Dermis blood vessel endothelial cell (primary cell): ENCODE data around the gene SPAG7. TPM values are rescaled to one million over a fixed set of nuclear protein-coding genes. Genes with fewer than 3 reads are reported as not detected.

Source experiments
- DNase-seq: peaks from one replicate; pipeline ENCODE4 v3.0.0; 2010
- total RNA-seq: library from RNA; depleted of rRNA; stranded (reverse); fragments of >200 nt; gene quantifications from 2 replicates; pipeline ENCODE4 v1.2.3, GENCODE V29; 2014

The SPAG7 gene
- total RNA-seq, 1 donor from 2014 or later: 57.5 TPM

- no peak for DNase-seq
Measured at GRCh38 chr17:4974115-4974670, 6.6 kb upstream of the SPAG7 start.

GRCh38 chr17:4973256-4974114 is 5.9 kb upstream of the SPAG7 start:
- DNase-seq: no peak

GRCh38 chr17:4972752-4973151 is 5.1 kb upstream of the SPAG7 start:
- no peak for DNase-seq

DNA sequence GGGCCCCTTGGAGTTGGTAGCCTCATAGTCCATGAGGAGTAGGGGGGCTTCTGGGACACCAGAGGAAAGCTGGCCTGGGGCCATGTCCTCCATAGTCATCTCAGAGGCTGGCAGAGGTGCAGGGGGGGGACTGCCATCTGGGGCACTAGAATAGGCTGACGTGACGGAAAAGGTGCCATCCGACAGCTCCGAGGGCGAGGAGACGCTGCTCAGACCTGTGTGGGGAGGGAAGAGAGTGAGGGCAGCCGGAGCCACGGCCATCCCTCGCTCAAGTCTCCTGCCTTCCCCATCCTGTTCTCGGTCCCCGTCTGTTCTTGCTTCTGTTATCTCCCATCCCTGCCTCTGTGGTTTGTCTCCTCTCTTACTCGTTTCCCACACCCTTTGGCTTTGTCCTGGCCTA is 4.7 kb upstream of the SPAG7 start:
- DNase-seq: no peak

- no peak for DNase-seq
Measured at GRCh38 chr17:4971826-4972225, 4.2 kb upstream of the SPAG7 start.

GRCh38 chr17:4970273-4970672 is 2.7 kb upstream of the SPAG7 start:
- DNase-seq: no peak

- DNase-seq: no peak
Measured at GRCh38 chr17:4969551-4970173, 2.0 kb upstream of the SPAG7 start.

- DNase-seq: peak; percentile 40
Measured at GRCh38 chr17:4969047-4969550, 1.5 kb upstream of the SPAG7 start.

DNA sequence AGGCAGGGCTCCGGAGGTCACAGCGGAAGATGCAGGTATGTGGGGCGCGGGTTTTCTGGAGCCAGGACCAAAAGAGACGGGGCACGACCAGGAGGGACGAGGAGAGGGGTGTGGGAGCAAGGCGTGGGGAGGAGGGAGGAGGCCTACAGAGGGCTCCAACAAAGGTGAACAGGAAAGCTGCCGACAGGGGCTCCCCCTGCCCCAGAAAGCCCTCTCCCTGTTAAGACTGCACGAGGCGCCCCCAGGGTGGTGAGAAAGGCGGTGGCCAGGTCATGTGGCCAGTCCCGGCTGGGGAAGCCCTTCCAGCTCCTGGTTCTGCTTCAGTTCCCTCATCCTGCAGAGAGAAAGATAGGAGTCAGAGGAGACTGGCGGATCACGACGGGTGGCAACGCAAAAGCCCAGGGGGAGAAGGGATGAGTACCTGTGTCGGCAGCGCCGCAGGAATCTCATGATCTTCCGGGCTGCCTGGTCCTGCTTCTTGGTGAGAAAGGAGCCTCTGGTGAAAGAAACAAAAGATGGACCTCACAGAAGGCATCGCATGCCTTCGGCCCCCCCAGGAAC is 949 bp upstream of the SPAG7 start:
- no peak for DNase-seq

DNA sequence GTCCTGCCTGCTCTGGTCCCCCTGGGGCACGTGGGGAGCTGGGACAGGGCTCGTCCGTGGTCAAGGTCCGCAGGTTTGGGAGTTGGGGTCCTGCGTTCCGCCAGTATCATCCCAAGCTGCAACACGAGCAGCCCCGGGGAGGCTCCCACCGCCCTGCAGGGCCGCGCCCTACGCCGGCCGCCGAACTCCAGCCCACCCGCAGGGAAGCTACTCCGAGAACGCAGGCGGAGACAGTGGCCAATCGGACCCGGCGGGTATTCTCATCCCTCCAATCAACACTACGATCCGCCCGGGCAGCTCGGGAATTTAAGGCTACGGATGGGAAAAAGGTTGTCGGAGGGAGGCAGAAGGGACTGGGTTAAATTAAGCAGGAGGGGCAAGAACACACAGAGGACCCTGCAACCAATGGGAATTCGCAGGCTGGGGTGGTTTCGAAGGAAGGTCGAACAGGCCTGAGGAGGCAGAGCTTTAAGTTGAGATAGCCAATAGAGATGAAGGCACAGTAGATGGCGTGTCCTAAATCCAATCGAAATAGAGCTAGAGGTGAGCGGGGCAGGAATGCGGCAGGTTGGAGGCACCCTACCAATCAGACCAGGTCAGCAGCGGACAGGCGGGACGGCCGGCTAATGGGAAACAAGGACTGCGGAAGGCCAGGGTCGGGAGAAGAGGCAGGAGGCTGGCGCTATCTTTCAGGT is 626 bp downstream of the SPAG7 start:
- peak; percentile 100 for DNase-seq

- no peak for DNase-seq
Measured at GRCh38 chr17:4965311-4965986, 2.2 kb downstream of the SPAG7 start.

DNA sequence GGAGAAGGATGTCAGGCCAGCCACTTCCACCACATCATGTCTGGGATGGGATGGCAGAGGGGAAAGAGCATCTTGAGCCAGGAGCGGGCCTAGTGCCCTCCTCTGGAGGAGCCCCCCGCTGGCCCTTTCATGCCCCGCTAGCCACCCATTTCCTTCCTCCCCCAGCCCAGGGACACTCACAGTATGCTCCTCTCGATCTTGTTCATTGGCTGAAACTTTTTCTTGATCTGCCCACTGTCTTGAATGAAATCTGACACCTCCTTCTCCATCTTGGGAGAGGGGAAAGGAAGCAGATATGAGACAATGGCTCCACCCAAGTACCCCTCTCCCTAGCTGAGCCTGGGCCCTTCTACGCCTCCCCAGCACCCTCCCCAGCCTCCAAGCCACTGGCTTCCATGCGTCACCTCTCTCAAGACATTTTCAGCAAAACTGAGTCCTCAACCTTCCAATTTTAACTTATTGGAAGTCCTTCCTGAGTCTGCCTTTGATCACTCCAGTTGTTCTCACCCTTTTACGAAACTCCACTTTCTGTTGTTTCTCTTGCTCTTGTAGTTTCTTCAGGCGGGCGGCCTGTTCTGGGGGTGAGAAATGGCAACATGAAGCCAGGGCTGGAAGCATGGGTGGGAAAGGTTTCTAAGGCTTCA is 7.2 kb downstream of the SPAG7 start:
- DNase-seq: no peak

- no peak for DNase-seq
Measured at GRCh38 chr17:4959261-4959965, 8.2 kb downstream of the SPAG7 start.

DNA sequence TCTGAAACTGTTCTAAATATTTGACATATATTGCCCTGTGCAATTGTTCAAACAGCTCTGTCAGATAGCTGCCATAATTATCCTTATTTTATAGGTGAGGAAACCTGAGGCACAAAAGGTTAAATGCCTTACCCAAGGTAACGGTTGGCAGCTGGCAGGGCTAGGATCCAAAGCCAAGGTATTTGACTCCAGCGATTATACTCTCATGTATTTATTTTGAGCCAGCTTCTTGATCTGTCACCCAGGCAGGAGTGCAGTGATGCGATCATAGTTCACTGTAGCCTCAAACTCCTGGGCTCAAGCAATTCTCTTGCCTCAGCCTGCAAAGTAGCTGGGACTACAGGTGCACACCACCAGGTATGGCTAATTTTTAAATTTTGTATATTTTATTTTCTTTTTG is 9.5 kb downstream of the SPAG7 start:
- no peak for DNase-seq

DNA sequence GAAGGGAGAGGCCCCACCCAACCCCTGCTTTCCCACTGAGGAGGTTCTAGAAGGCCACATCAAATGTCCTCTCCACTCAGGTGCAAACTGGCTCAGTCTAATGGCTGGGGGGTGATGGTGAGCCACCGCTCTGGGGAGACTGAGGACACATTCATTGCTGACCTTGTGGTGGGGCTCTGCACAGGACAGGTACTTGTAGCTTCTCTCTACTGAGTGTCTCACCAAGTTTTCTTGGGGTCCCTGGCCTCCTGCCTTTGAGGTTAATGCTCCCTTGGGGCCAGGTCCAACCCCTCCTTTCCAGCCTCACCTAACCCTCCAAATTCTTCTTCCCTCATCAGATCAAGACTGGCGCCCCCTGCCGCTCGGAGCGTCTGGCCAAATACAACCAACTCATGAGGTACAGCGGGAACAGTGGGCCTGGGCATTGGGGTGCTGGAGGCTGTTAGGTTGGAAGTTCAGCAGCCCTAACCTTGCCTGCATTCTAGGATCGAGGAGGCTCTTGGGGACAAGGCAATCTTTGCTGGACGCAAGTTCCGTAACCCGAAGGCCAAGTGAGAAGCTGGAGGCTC is 11.0 kb downstream of the SPAG7 start:
- DNase-seq: no peak

DNA sequence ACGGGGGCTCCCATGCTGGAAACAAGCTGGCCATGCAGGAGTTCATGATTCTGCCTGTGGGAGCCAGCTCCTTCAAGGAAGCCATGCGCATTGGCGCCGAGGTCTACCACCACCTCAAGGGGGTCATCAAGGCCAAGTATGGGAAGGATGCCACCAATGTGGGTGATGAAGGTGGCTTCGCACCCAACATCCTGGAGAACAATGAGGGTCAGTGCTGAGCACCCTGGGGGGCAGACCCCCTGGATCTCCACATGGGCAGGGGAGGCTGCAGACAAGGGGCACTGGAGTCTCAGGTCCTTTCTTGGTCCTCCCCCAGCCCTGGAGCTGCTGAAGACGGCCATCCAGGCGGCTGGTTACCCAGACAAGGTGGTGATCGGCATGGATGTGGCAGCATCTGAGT is 12.5 kb downstream of the SPAG7 start:
- no peak for DNase-seq

- peak; percentile 34 for DNase-seq
Measured at GRCh38 chr17:4953451-4953961, 14.1 kb downstream of the SPAG7 start.

DNA sequence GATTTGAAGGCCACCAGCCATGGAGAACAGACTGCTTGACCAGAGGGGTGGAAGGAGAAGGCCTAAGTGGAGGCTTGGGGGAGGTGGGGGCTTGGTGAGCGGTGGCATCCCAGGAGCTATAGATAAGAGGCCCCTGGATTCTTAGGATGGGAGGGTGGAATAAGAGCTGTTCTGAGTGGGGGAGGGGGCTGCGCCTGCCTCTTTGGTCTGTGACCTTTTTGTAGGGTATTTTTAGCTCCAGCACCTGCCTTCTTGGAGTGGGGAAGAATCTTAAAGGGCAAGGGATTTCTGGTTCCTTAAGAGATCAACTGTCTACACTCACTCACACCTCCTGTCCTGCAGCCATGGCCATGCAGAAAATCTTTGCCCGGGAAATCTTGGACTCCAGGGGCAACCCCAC is 16.1 kb downstream of the SPAG7 start:
- no peak for DNase-seq

DNA sequence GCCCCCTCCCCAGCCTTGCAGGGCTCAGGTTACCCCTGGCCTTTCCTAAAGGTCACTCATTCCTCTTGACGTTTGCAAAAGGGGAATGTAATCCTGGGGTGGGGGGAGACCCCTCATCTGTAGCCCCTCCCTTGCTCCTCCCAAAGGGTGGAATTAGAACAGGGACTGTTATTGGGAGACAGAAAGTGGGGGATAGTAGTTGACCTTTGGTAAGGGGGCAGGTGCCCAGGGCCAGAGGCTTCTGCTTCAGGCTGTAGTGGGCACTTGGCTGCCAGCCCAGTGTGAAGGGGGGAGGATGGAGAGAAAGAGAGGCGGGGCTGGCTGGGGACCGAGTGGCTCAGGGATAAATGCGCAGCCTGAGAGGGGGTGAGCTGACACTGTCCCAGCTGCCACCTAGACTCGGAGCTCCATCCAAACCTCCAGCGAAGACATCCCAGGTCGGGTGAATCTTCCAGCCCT is 16.8 kb downstream of the SPAG7 start, which contains the start of gene ENO3:
TSS of gene ENO3 (plus strand) at position 374 of the 459 bp plus-strand sequence. CDS start 711 bp downstream, outside the sequence.
- no peak for DNase-seq
